Ishikawa (cell line): ENCODE results near the gene NHS.

Source experiments
- CEBPB ChIP-seq: IDR thresholded peaks from 2 replicates; pipeline ENCODE4 v1.6.1; 2012
- CREB1 ChIP-seq: IDR thresholded peaks from 2 replicates; pipeline ENCODE4 v1.6.1; 2012; ENCODE audit warnings: low read depth
- EGR1 ChIP-seq: IDR thresholded peaks from 2 replicates; pipeline ENCODE4 v1.6.1; 2012
- EP300 ChIP-seq: IDR thresholded peaks from 2 replicates; pipeline ENCODE4 v1.6.1; 2012; ENCODE audit warnings: borderline replicate concordance
- FOXM1 ChIP-seq: IDR thresholded peaks from 2 replicates; pipeline ENCODE4 v1.6.1; 2012; ENCODE audit warnings: low read depth, borderline replicate concordance
- MAX ChIP-seq: IDR thresholded peaks from 2 replicates; pipeline ENCODE4 v1.6.1; 2012
- NFIC ChIP-seq: IDR thresholded peaks from 2 replicates; pipeline ENCODE4 v1.6.1; 2012
- RAD21 ChIP-seq: IDR thresholded peaks from 2 replicates; pipeline ENCODE4 v1.6.1; 2012; ENCODE audit warnings: low read depth
- TAF1 ChIP-seq: IDR thresholded peaks from 2 replicates; pipeline ENCODE4 v1.6.1; 2012; ENCODE audit warnings: low read depth, mild to moderate bottlenecking
- TCF12 ChIP-seq: IDR thresholded peaks from 2 replicates; pipeline ENCODE4 v1.6.1; 2012; ENCODE audit warnings: low read depth
- TEAD4 ChIP-seq: IDR thresholded peaks from 2 replicates; pipeline ENCODE4 v1.6.1; 2012
- USF1 ChIP-seq: IDR thresholded peaks from 2 replicates; pipeline ENCODE4 v1.6.1; 2012
- YY1 ChIP-seq: IDR thresholded peaks from 2 replicates; pipeline ENCODE4 v1.6.1; 2012; ENCODE audit warnings: low read depth
- ZBTB7A ChIP-seq: IDR thresholded peaks from 2 replicates; pipeline ENCODE4 v1.6.1; 2012; ENCODE audit warnings: low read depth
- TF ChIP-seq, protein P1 (sequence below): IDR thresholded peaks from 2 replicates; pipeline ENCODE4 v1.6.1; 2012; ENCODE audit warnings: low read depth, mild to moderate bottlenecking

Gene NHS

GRCh38 chrX:17473021-17473420, 98.0 kb downstream of the NHS start:
- TF ChIP-seq TEAD4 (no peak), ZBTB7A (no peak), CREB1 (no peak), NFIC (no peak), TAF1 (no peak), MAX (no peak), USF1 (no peak), RAD21 (no peak), TCF12 (no peak), EP300 (no peak), CEBPB (no peak)
- TF ChIP-seq, protein P1, sequence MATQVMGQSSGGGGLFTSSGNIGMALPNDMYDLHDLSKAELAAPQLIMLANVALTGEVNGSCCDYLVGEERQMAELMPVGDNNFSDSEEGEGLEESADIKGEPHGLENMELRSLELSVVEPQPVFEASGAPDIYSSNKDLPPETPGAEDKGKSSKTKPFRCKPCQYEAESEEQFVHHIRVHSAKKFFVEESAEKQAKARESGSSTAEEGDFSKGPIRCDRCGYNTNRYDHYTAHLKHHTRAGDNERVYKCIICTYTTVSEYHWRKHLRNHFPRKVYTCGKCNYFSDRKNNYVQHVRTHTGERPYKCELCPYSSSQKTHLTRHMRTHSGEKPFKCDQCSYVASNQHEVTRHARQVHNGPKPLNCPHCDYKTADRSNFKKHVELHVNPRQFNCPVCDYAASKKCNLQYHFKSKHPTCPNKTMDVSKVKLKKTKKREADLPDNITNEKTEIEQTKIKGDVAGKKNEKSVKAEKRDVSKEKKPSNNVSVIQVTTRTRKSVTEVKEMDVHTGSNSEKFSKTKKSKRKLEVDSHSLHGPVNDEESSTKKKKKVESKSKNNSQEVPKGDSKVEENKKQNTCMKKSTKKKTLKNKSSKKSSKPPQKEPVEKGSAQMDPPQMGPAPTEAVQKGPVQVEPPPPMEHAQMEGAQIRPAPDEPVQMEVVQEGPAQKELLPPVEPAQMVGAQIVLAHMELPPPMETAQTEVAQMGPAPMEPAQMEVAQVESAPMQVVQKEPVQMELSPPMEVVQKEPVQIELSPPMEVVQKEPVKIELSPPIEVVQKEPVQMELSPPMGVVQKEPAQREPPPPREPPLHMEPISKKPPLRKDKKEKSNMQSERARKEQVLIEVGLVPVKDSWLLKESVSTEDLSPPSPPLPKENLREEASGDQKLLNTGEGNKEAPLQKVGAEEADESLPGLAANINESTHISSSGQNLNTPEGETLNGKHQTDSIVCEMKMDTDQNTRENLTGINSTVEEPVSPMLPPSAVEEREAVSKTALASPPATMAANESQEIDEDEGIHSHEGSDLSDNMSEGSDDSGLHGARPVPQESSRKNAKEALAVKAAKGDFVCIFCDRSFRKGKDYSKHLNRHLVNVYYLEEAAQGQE, result no peak

DNA sequence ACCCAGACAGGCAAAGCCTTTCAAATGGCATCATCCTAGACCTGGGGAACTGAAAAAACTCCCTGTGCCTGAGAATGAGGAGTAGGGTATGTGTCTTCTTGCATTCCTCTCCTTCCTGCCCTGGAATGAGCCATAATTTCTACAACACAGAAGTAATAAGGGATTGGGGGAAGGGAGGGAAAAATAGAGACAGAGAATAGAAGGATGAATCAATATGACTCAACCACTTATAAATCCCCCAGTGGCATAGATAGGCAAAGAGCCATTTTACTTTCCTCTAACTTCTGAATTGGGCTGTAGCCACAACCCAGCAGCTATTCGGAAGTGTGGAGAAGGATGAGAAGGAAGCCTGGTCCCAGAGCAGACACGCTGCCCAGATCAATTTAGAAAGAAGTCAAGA, 99.9 kb downstream of the NHS start:
- TF ChIP-seq NFIC (no peak), ZBTB7A (no peak), CREB1 (no peak), MAX (no peak), TAF1 (no peak), USF1 (no peak), TEAD4 (no peak), TCF12 (no peak), FOXM1 (no peak), EP300 (no peak), YY1 (no peak), RAD21 (no peak)
- TF ChIP-seq, protein P1, result no peak

DNA sequence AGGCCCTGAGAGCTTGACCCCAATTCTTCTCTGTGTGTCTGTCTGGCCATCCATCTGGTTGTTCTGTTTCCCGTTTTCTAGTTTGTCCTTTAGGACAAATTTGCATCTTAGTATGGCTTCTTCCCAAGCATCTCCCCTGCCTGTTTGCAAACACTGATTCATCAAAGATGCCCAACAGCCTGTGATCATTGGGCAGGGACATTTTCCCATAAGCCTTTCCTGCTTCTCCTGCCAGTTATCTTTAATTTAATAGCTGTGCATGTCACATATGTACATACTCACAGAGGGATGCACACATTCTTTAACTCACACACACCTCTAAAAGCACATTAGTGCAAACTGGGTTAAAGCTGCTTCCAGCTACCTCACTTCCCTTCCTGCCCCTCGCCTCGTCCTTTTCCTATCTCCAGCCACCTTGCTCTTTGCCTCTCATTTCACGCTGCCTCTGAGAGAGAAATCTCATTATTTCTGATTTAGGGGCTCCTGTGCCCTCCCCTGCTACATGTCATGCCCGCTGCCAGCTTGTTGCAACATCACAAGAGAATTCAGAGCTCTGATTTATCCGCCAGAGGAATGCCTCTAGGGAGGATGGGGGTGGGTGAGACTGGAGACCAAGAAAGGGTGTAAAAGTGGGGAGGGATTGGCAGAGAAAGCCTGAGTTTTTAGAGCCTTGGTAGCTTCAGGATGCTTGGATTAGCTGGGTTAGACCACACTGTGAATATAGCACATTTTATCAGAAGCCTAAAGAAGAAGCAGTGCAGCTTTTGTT, 100.6 kb downstream of the NHS start:
- TF ChIP-seq RAD21 (no peak), TCF12 (no peak), TAF1 (no peak), YY1 (no peak), EGR1 (no peak), EP300 (no peak), USF1 (no peak), NFIC (no peak), MAX (no peak), CREB1 (no peak), TEAD4 (no peak), CEBPB (no peak), FOXM1 (no peak), ZBTB7A (no peak)
- TF ChIP-seq, protein P1, result no peak

GRCh38 chrX:17476411-17476810, 101.4 kb downstream of the NHS start:
- TF ChIP-seq RAD21 (no peak), EP300 (no peak), FOXM1 (no peak), TCF12 (no peak), USF1 (no peak), YY1 (no peak), TEAD4 (no peak), MAX (no peak), CEBPB (no peak), ZBTB7A (no peak), EGR1 (no peak), CREB1 (no peak), TAF1 (no peak), NFIC (no peak)
- TF ChIP-seq, protein P1, result no peak
